DOHH2 (cell line): ENCODE data around the gene DNAJC5G.

ENCODE experiments used
- EZH2phosphoT487 ChIP-seq: fragments of 200-600 bp; sonication (generic); IDR thresholded peaks from 2 replicates; pipeline ENCODE4 v1.6.1; 2017; ENCODE audit warnings: borderline replicate concordance, mild to moderate bottlenecking, antibody characterized with exemption, low read length, moderate library complexity, mixed read lengths
- TF ChIP-seq, protein P1 (sequence below): fragments of 200-600 bp; sonication (generic); IDR thresholded peaks from one replicate; pipeline ENCODE4 v1.5.1; 2014; ENCODE audit warnings: antibody characterized with exemption, mild to moderate bottlenecking, low read depth, low read length; ENCODE audit not compliant: poor library complexity, severe bottlenecking

DNA sequence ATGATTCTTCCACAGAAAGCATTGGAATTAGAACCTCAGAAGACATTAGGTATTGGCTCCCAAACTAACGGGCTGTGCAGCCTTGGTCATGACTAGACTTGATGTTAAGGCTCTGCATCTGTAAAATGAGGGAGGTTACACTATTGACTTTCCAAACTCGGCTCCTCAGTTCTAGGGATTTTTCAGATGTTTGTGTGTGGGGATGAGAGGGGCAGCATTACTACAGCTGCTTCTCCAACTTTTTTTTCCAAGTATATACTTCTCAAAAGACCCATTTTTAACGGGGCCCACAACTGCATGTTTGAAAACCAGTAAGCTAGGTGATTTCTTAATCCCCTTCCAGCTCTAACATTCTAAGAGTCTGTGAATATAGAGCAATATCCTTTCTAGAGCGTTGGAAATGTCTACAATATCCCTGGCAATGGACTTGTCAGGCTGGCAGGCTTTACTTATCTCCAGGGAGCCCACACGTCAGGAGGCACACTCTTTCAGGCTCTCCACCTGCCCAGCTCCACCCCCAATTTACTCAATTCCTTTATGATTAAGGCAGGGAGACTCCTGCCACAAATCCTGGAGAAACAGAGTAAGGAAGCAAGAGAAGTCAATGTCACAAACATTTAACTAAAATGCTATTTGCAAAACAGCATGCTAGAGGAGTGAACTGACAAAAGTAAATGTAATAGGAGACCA, 48.5 kb downstream of the DNAJC5G start:
- TF ChIP-seq, protein P1, sequence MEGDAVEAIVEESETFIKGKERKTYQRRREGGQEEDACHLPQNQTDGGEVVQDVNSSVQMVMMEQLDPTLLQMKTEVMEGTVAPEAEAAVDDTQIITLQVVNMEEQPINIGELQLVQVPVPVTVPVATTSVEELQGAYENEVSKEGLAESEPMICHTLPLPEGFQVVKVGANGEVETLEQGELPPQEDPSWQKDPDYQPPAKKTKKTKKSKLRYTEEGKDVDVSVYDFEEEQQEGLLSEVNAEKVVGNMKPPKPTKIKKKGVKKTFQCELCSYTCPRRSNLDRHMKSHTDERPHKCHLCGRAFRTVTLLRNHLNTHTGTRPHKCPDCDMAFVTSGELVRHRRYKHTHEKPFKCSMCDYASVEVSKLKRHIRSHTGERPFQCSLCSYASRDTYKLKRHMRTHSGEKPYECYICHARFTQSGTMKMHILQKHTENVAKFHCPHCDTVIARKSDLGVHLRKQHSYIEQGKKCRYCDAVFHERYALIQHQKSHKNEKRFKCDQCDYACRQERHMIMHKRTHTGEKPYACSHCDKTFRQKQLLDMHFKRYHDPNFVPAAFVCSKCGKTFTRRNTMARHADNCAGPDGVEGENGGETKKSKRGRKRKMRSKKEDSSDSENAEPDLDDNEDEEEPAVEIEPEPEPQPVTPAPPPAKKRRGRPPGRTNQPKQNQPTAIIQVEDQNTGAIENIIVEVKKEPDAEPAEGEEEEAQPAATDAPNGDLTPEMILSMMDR = no peak
- TF ChIP-seq EZH2phosphoT487 = no peak
